Activated CD4-positive, alpha-beta T cell treated with anti-CD3 and anti-CD28 coated beads for 36 hours (primary cell): ENCODE measurements around the gene ADORA1. TPM values are rescaled to one million over a fixed set of nuclear protein-coding genes. Genes with fewer than 3 reads are reported as not detected.

Source experiments
- ATAC-seq: fragments of 200-7000 bp; cut with Tn5 transposase; one replicate; pipeline ENCODE4 v1.10.0; 2021; ENCODE audit warnings: mild to moderate bottlenecking, moderate library complexity
- CTCF ChIA-PET: fragments of 350-600 bp; sonication (Branson Sonifier 250); formaldehyde crosslinking; loops from one replicate; lab custom pipeline; 2021; ENCODE audit warnings: antibody characterized with exemption; lab: Charles Lee
- POLR2A ChIA-PET: fragments of 350-600 bp; sonication (Branson Sonifier 250); formaldehyde crosslinking; loops from one replicate; lab custom pipeline; 2021; ENCODE audit warnings: antibody characterized with exemption, inconsistent platforms; lab: Charles Lee
- DNase-seq: peaks from one replicate; pipeline ENCODE4 v3.0.0-alpha.2; 2020
- H3K27ac Mint-ChIP-seq: one replicate; pipeline ENCODE4 v1.8.0; 2021; ENCODE audit warnings: mixed read lengths
- H3K27me3 Mint-ChIP-seq: one replicate; pipeline ENCODE4 v1.8.0; 2021; ENCODE audit warnings: mixed read lengths
- H3K36me3 Mint-ChIP-seq: one replicate; pipeline ENCODE4 v1.8.0; 2021; ENCODE audit warnings: low read depth, mixed read lengths
- H3K4me1 Mint-ChIP-seq: one replicate; pipeline ENCODE4 v1.8.0; 2021; ENCODE audit warnings: mixed read lengths
- H3K4me3 Mint-ChIP-seq: one replicate; pipeline ENCODE4 v1.8.0; 2021; ENCODE audit warnings: mild to moderate bottlenecking, moderate library complexity, mixed read lengths
- H3K9me3 Mint-ChIP-seq: one replicate; pipeline ENCODE4 v1.8.0; 2021; ENCODE audit warnings: low read depth, mixed read lengths
- intact Hi-C, 2 experiments: fragments of 100-400 bp; cut with DNase I in 1 of 2; cut with micrococcal nuclease in 1 of 2; formaldehyde crosslinking; loops; one replicate each; pipeline versions ENCODE4 v1.14.2 to v1.15.1; 2022 to 2024; cut with DNase I, micrococcal nuclease
- total RNA-seq, 2 experiments: library from RNA; stranded (reverse); gene quantifications; one replicate each; pipeline ENCODE4 v1.2.3, GENCODE V29; 2021

Gene ADORA1
- total RNA-seq, 2 experiments from 2014 or later = not detected

- Mint-ChIP-seq H3K4me1 (no peaks in the 10 kb centered on the region), H3K9me3 (no peaks in the 10 kb centered on the region), H3K36me3 (no peaks in the 10 kb centered on the region), H3K4me3 (no peak overlapping the region), H3K27me3 (no peaks in the 10 kb centered on the region), H3K27ac (no peak overlapping the region)
- ChIA-PET CTCF (interaction anchor here (0.7 kb wide), 1 partner anchor 12 kb away, joined by 3 read pairs; no protein-coding TSS in a partner anchor), POLR2A (no interaction called here)
- ATAC-seq = no peak
- DNase-seq = no peak
- intact Hi-C loops = no loop called here
Measured at GRCh38 chr1:203153051-203153988, 25.8 kb downstream of the ADORA1 start.

DNA sequence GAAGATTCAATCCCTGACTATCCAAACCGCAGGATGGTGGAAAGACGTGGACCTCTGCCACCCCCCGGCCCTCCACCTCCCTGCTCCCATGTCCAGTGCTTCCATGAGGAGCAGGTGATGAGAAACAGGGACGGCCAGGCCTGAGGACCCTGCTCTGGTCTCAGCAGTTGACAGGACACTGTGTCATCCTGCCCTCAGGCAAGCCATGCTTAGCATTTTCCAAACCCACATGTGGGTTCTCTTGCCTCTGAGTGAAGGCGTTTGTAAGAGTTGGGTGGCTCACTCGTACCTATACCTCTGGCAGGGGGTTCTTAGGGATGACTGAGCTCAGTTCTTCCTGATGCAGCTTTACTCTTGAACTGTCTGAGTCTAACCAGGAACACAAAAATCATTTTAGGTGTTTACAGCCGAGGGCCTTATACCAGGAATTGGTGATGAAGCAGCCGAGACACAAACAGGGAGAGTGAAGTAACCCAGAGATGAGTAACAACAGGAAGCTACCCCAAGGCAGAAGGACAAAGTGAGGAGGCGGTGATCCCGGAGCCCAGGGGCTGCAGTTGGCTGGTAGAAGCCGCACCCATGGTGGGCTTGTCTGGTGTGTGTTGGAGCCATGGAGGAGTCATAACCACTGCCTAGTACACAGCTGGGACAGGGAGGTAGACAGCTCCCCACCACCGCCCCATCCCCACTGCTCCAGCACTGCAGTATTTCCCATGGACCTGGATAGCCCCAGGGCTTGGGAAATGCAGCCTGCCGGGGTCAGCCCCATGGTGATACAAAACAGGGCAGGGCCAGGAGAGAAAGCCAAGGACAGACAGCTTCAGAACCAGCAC, 26.7 kb downstream of the ADORA1 start:
- no peak for ATAC-seq
- POLR2A ChIA-PET = no interaction called here
- Mint-ChIP-seq H3K9me3 (peaks cover 2% of the 10 kb centered on the region), H3K36me3 (no peaks in the 10 kb centered on the region), H3K4me1 (no peaks in the 10 kb centered on the region), H3K27me3 (no peaks in the 10 kb centered on the region), H3K4me3 (no peak overlapping the region), H3K27ac (no peak overlapping the region)
- intact Hi-C loops = no loop called here
- DNase-seq = no peak
- CTCF ChIA-PET = interaction anchor here (0.7 kb wide), 1 partner anchor 13 kb away, joined by 3 read pairs; no protein-coding TSS in a partner anchor

DNA sequence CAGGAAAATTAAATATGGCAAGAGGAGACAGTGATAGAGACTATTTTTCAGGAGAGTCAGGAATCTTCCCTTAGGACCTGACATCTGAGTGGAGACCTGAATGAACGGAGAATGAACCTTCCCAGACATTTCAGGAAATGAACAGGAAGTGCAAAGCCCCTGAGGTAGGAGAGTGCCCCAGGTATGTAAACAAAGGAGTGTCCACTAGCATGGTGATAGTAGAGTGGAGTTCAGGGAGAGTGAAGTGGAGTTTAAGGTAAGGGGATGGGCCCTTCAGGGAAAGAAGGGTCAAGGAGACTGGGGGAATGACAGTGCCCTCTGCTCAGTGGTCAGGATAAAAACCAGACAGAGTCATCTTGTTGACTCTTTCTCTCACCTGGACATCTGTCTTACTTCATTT, 28.8 kb downstream of the ADORA1 start:
- CTCF ChIA-PET = no interaction called here
- POLR2A ChIA-PET = no interaction called here
- intact Hi-C loops = no loop called here
- H3K4me1 Mint-ChIP-seq = no peaks in the 10 kb centered on the region
- ATAC-seq = no peak
- no peak overlapping the region for H3K4me3 Mint-ChIP-seq
- H3K9me3 Mint-ChIP-seq = peaks cover 2% of the 10 kb centered on the region
- no peak for DNase-seq
- no peaks in the 10 kb centered on the region for H3K36me3 Mint-ChIP-seq
- no peak overlapping the region for H3K27ac Mint-ChIP-seq
- H3K27me3 Mint-ChIP-seq = no peaks in the 10 kb centered on the region

DNA sequence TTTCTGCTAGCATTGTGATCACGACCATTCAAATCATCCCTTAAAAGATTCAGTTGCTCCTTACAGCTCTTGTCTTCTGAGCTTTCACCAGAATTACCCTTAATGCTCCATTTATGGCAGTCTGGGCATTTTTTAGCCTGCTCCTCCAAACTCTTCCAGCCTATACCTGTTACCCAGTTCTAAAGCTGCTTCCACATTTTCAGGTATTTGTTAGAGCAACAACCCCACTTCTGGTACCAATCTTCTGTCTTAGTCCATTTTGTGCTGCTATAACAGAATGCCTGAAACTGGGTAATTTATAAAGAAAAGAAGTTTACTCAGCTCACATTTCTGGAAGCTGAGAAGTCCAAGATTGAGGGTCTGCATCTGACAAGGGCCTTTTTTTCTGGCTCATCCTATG, 30.9 kb downstream of the ADORA1 start:
- ChIA-PET POLR2A (no interaction called here), CTCF (interaction anchor here (0.5 to 1.2 kb wide), 4 partner anchors 13 to 559 kb away, joined by 3 to 5 read pairs (median 4); no protein-coding TSS in a partner anchor)
- Mint-ChIP-seq H3K4me3 (no peak overlapping the region), H3K27ac (no peak overlapping the region), H3K9me3 (peaks cover 2% of the 10 kb centered on the region), H3K4me1 (no peaks in the 10 kb centered on the region), H3K27me3 (no peaks in the 10 kb centered on the region), H3K36me3 (no peaks in the 10 kb centered on the region)
- intact Hi-C loops = no loop called here
- DNase-seq = no peak
- no peak for ATAC-seq

DNA sequence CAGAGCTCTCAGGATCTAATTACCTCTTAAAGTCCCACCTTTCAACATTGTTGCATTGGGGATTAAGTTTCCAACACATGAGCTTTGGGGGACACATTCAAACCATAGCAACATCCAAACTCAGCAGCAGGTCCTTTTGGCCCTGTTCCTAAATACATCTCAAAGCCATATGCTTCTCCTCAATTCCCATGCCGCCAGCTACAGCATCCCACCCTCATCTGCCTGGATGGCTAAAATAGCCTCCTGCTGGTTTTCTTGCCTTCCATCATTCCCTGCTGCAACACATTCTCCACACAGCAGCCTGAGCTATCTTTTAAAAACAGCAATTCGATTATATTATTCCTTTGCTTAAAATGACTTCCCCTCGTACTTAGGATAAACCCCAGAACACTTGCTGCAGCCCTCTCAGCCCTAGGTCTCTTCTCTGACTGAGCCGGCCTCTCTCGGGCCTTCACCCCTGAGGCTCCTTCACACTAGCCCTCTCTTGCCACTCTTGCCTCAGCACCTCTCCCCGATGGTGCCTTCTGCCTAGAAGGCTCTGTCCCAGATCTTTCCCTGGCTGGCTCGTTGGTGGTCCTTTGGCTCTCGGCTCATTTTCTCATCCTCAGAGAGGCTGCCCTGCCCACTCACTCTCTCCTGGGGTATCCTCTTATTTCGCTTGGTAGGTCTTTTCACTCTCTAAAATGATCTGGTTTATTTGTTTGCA, 31.6 kb downstream of the ADORA1 start:
- ChIA-PET POLR2A (no interaction called here), CTCF (interaction anchor here (0.5 to 1.2 kb wide), 4 partner anchors 13 to 559 kb away, joined by 3 to 5 read pairs (median 4); no protein-coding TSS in a partner anchor)
- H3K9me3 Mint-ChIP-seq = peaks cover 2% of the 10 kb centered on the region
- H3K27me3 Mint-ChIP-seq = no peaks in the 10 kb centered on the region
- no peak overlapping the region for H3K27ac Mint-ChIP-seq
- ATAC-seq = no peak
- intact Hi-C loops = no loop called here
- no peak overlapping the region for H3K4me3 Mint-ChIP-seq
- H3K4me1 Mint-ChIP-seq = no peaks in the 10 kb centered on the region
- no peaks in the 10 kb centered on the region for H3K36me3 Mint-ChIP-seq
- no peak for DNase-seq

GRCh38 chr1:203159844-203160243, 32.3 kb downstream of the ADORA1 start:
- Mint-ChIP-seq H3K9me3 (peaks cover 2% of the 10 kb centered on the region), H3K4me1 (no peaks in the 10 kb centered on the region), H3K36me3 (no peaks in the 10 kb centered on the region), H3K27me3 (peaks cover 3% of the 10 kb centered on the region), H3K27ac (no peak overlapping the region), H3K4me3 (no peak overlapping the region)
- ChIA-PET CTCF (interaction anchor here (1.2 kb wide), 1 partner anchor 12 kb away, joined by 5 read pairs; no protein-coding TSS in a partner anchor), POLR2A (no interaction called here)
- no peak for ATAC-seq
- DNase-seq = no peak
- intact Hi-C loops = no loop called here

GRCh38 chr1:203161175-203161574, 33.6 kb downstream of the ADORA1 start:
- Mint-ChIP-seq H3K27me3 (peaks cover 3% of the 10 kb centered on the region), H3K27ac (no peak overlapping the region), H3K4me1 (no peaks in the 10 kb centered on the region), H3K4me3 (no peak overlapping the region), H3K9me3 (peaks cover 2% of the 10 kb centered on the region), H3K36me3 (no peaks in the 10 kb centered on the region)
- ChIA-PET POLR2A (no interaction called here), CTCF (no interaction called here)
- DNase-seq = no peak
- no peak for ATAC-seq
- intact Hi-C loops = no loop called here

GRCh38 chr1:203161703-203162102, 34.2 kb downstream of the ADORA1 start:
- intact Hi-C loops = no loop called here
- ChIA-PET POLR2A (no interaction called here), CTCF (interaction anchor here (1.1 to 1.2 kb wide), 2 partner anchors 11 to 55 kb away, joined by 4 to 6 read pairs; no protein-coding TSS in a partner anchor)
- Mint-ChIP-seq H3K9me3 (peaks cover 2% of the 10 kb centered on the region), H3K27ac (no peak overlapping the region), H3K4me3 (no peak overlapping the region), H3K36me3 (no peaks in the 10 kb centered on the region), H3K4me1 (no peaks in the 10 kb centered on the region), H3K27me3 (peaks cover 3% of the 10 kb centered on the region)
- DNase-seq = no peak
- no peak for ATAC-seq

DNA sequence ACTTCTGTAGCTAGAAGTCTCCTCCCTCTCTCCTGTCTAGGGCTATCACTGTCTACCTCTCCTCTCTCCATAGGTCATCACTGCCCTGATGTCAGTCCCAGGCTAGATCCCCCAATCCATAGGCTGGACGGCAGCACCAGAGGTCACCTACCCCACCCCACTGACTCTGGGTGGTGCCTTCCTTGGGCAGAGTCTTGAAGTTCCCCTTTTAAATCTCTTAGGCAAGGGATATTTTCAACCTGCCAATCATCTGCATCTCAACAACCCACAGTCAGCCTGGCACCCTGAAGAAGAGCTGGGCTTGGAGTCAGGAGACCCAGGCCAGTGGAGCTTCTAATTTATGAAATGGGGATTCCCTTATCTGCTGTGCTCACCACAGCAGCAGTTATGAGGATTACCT, 34.9 kb downstream of the ADORA1 start:
- H3K4me3 Mint-ChIP-seq = no peak overlapping the region
- ATAC-seq = no peak
- DNase-seq = no peak
- ChIA-PET POLR2A (no interaction called here), CTCF (interaction anchor here (1.1 to 1.2 kb wide), 2 partner anchors 10 to 54 kb away, joined by 4 to 6 read pairs; no protein-coding TSS in a partner anchor)
- peaks cover 3% of the 10 kb centered on the region for H3K27me3 Mint-ChIP-seq
- no peaks in the 10 kb centered on the region for H3K4me1 Mint-ChIP-seq
- no peak overlapping the region for H3K27ac Mint-ChIP-seq
- peaks cover 2% of the 10 kb centered on the region for H3K9me3 Mint-ChIP-seq
- intact Hi-C loops = no loop called here
- H3K36me3 Mint-ChIP-seq = no peaks in the 10 kb centered on the region

DNA sequence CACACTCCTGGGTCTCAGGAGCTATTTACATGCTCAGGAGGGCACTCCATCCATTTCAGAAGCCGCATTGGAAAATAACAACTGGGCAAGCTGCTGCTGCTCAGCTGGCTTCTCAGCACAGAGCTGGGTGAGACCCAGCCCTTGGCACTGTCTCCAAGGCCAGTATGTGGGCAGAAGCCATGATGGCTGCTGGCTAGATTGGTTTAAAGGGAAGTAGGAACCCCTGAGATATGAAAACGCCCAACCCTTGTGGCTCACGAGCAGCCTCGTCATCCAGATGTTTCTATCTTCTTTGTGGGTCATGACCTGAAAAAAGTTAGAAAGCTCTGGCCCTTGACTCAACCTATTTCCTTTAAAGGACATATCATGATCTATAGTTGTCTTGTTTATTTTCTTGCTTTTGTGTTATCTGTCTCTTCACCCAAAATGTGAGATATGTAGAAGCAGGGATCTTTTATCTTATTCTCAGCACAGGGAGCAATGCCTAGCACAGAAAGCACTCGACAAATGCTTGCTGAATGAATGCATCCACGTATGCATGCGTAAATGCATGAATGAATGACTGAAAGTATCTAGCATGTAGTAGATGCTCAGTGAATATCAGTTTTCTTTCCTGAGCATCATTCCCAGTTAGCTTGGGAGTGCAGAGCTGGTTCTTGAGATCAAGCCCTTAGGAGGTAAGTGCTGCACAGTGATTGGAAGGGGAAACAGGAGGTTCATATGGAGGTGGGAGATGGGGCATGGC, 36.5 kb downstream of the ADORA1 start:
- Mint-ChIP-seq H3K4me1 (no peaks in the 10 kb centered on the region), H3K4me3 (no peak overlapping the region), H3K27ac (no peak overlapping the region), H3K36me3 (no peaks in the 10 kb centered on the region), H3K27me3 (peaks cover 3% of the 10 kb centered on the region), H3K9me3 (peaks cover under 1% of the 10 kb centered on the region)
- CTCF ChIA-PET = no interaction called here
- intact Hi-C loops = no loop called here
- ATAC-seq = no peak
- POLR2A ChIA-PET = no interaction called here
- no peak for DNase-seq
